K562 (cell line): ENCODE data around the gene FAM120C. TPM values are rescaled to one million over a fixed set of nuclear protein-coding genes. Genes with fewer than 3 reads are reported as not detected.

Experiments
- ATAC-seq: fragments of 200-7000 bp; cut with Tn5 transposase; 3 replicates; pipeline ENCODE4 v1.9.1; 2020; ENCODE audit warnings: moderate library complexity
- BruUV-seq: library from RNA; stranded (reverse); fragments of 400-500 nt; replicated peaks from 2 replicates; lab custom pipeline; 2021; lab: Mats Ljungman, UMichigan
- CTCF ChIA-PET: fragments of 300-600 bp; formaldehyde crosslinking; extraction: SDS; loops from one replicate; lab custom pipeline; 2021; ENCODE audit warnings: low intra/inter-chr PET ratio; lab: Yijun Ruan, JAX
- POLR2A ChIA-PET: fragments of 300-600, 350-650 bp; sonication (Branson Sonifier 250); formaldehyde crosslinking; extraction: SDS; loops from one replicate; lab custom pipeline; 2021; ENCODE audit warnings: antibody characterized with exemption, inconsistent platforms; lab: Yijun Ruan, JAX
- DNase-seq, 4 experiments: peaks; one replicate each; pipeline versions ENCODE4 v3.0.0 to v3.0.0-alpha.2; 2011 to 2018; ENCODE audit warnings: low spot score in 3 of 4, mixed read lengths in 3 of 4; ENCODE audit errors: extremely low read depth in 1 of 4
- FAIRE-seq: peaks from 2 replicates; lab custom pipeline; 2011; peaks lifted over from hg19 to GRCh38; lab: Jason Lieb, UNC
- H2AFZ ChIP-seq: 2 replicates; pipeline ENCODE4 v1.6.0; 2011; ENCODE audit warnings: low read depth, low read length, control low read depth, inconsistent platforms
- H3K27ac ChIP-seq: fragments of 200-600 bp; 3 replicates; pipeline ENCODE4 v1.8.0; 2011; ENCODE audit warnings: low read depth, mild to moderate bottlenecking, control low read depth, inconsistent platforms, low read length, moderate library complexity, mixed read lengths; ENCODE audit errors: extremely low read depth
- H3K27me3 ChIP-seq, 2 experiments: fragments of 300-600 bp in 1 of 2; 2 replicates in 1 of 2; 3 replicates in 1 of 2; pipeline versions ENCODE4 v1.6.0 to v1.8.0; 2011; ENCODE audit warnings: inconsistent platforms in 2 of 2, low read length in 2 of 2, mild to moderate bottlenecking in 1 of 2, mixed read lengths in 1 of 2, moderate library complexity in 1 of 2; ENCODE audit not compliant: control insufficient read depth in 2 of 2, insufficient read depth in 2 of 2
- H3K36me3 ChIP-seq: fragments of 300-600 bp; 3 replicates; pipeline ENCODE4 v1.8.0; 2011; ENCODE audit warnings: mild to moderate bottlenecking, low read length, inconsistent platforms; ENCODE audit not compliant: control insufficient read depth, insufficient read depth
- H3K4me1 ChIP-seq, 2 experiments: fragments of 200-600 bp in 1 of 2; replicated peaks in 1 of 2; 2 replicates in 1 of 2; 3 replicates in 1 of 2; pipeline versions ENCODE4 v1.5.1 to v1.8.0; 2011; ENCODE audit warnings: inconsistent platforms in 2 of 2, low read length in 2 of 2, mild to moderate bottlenecking in 1 of 2, mixed read lengths in 1 of 2, moderate library complexity in 1 of 2; ENCODE audit not compliant: control insufficient read depth in 2 of 2, insufficient read depth in 2 of 2
- H3K4me2 ChIP-seq: 2 replicates; pipeline ENCODE4 v1.6.1; 2011; ENCODE audit warnings: low read length, control low read depth, inconsistent platforms, mixed read lengths; ENCODE audit not compliant: insufficient read depth
- H3K4me3 ChIP-seq: fragments of 200-600 bp; sonication (generic), shearing (Covaris generic); 2 replicates; pipeline ENCODE4 v1.5.1; 2016; ENCODE audit warnings: control low read depth, inconsistent platforms
- H3K79me2 ChIP-seq: fragments of 200-600 bp; 3 replicates; pipeline ENCODE4 v1.8.0; 2011; ENCODE audit warnings: low read length, inconsistent platforms; ENCODE audit not compliant: control insufficient read depth, insufficient read depth
- H3K9ac ChIP-seq, 2 experiments: 2 replicates each; pipeline versions ENCODE4 v1.6.0 to v1.6.1; 2011; ENCODE audit warnings: low read depth in 2 of 2, low read length in 2 of 2, control low read depth in 1 of 2, inconsistent platforms in 1 of 2, mild to moderate bottlenecking in 1 of 2, mixed read lengths in 1 of 2; ENCODE audit not compliant: insufficient read depth in 1 of 2
- H3K9me1 ChIP-seq: one replicate; pipeline ENCODE4 v1.6.0; 2011; ENCODE audit warnings: inconsistent platforms, mild to moderate bottlenecking, low read length, moderate library complexity; ENCODE audit not compliant: control insufficient read depth, insufficient read depth
- H3K9me3 ChIP-seq: replicated peaks from 2 replicates; pipeline ENCODE4 v1.5.1; 2011; ENCODE audit warnings: low read depth, low read length, inconsistent platforms; ENCODE audit not compliant: control insufficient read depth, insufficient read depth
- H4K20me1 ChIP-seq: replicated peaks from 2 replicates; pipeline ENCODE4 v1.6.1; 2011; ENCODE audit warnings: low read length, inconsistent platforms, mixed read lengths; ENCODE audit not compliant: control insufficient read depth, insufficient read depth
- BCL6 ChIP-seq: fragments of 250-450 bp; sonication (Bioruptor Pico); IDR thresholded peaks from 2 replicates; pipeline ENCODE4 v1.4.0; 2020
- BCLAF1 ChIP-seq, 2 experiments: fragments of 450-650 bp in 1 of 2; IDR thresholded peaks; 2 replicates each; pipeline ENCODE4 v1.6.1; 2011 to 2017; ENCODE audit warnings: low read depth in 2 of 2, antibody characterized with exemption in 1 of 2, borderline replicate concordance in 1 of 2, low read length in 1 of 2, mild to moderate bottlenecking in 1 of 2, mixed read lengths in 1 of 2; ENCODE audit not compliant: control insufficient read depth in 1 of 2
- ELF4 ChIP-seq: fragments of 450-650 bp; formaldehyde crosslinking; IDR thresholded peaks from 2 replicates; pipeline ENCODE4 v1.4.0; 2022; ENCODE audit warnings: missing genetic modification characterization
- HDAC2 ChIP-seq: fragments of 450-650 bp; IDR thresholded peaks from 2 replicates; pipeline ENCODE4 v1.6.1; 2016; ENCODE audit warnings: mild to moderate bottlenecking
- LARP7 ChIP-seq: fragments of 450-650 bp; IDR thresholded peaks from 2 replicates; pipeline ENCODE4 v1.6.1; 2016
- RNF219 ChIP-seq: fragments of 250-450 bp; sonication (Bioruptor Pico); IDR thresholded peaks from 2 replicates; pipeline ENCODE4 v1.5.0; 2022; ENCODE audit warnings: mild to moderate bottlenecking
- SRSF7 ChIP-seq: fragments of 200-400 bp; formaldehyde crosslinking; optimal IDR thresholded peaks from 2 replicates; pipeline ENCODE3; 2017; ENCODE audit warnings: mild to moderate bottlenecking, low read depth, low read length
- TRIM24 ChIP-seq, 2 experiments: fragments of 450-650 bp; IDR thresholded peaks; 2 replicates each; pipeline ENCODE4 v1.6.1; 2016
- XRCC5 ChIP-seq: fragments of 200-400 bp; formaldehyde crosslinking; IDR thresholded peaks from 2 replicates; pipeline ENCODE4 v1.6.1; 2017; ENCODE audit warnings: low read depth, mild to moderate bottlenecking, low read length
- ZFPM2 ChIP-seq: fragments of 250-450 bp; sonication (Bioruptor Pico); IDR thresholded peaks from 2 replicates; pipeline ENCODE4 v1.5.1; 2022; ENCODE audit warnings: mild to moderate bottlenecking
- ZKSCAN3 ChIP-seq: fragments of 250-450 bp; sonication (Bioruptor Pico); IDR thresholded peaks from 2 replicates; pipeline ENCODE4 v1.4.0; 2020
- ZNF146 ChIP-seq: IDR thresholded peaks from one replicate; pipeline ENCODE4 v1.6.1; 2018; ENCODE audit warnings: missing compliant biosample characterization; ENCODE audit not compliant: unreplicated experiment
- ZNF76 ChIP-seq: fragments of 250-450 bp; sonication (Bioruptor Pico); IDR thresholded peaks from 2 replicates; pipeline ENCODE4 v1.4.0; 2020; ENCODE audit warnings: mild to moderate bottlenecking, moderate library complexity, borderline replicate concordance
- WGBS: fragments of 100-300 bp; shearing (Covaris generic); methylation state at CpG from one replicate; pipeline ENCODE4 v1.1.6; 2016; ENCODE audit warnings: low coverage, mixed read lengths; ENCODE audit not compliant: insufficient coverage; ENCODE audit errors: missing lambda C conversion rate; 5-methylcytosine and 5-hydroxymethylcytosine counted together
- in situ Hi-C: fragments of 300-500 bp; cut with MboI; formaldehyde crosslinking; loops from 4 replicates; pipeline ENCODE4 v1.15.0; 2018; ENCODE audit warnings: inconsistent platforms, mixed read lengths
- intact Hi-C: fragments of 100-400 bp; cut with micrococcal nuclease; formaldehyde crosslinking; loops from 2 replicates; pipeline ENCODE4 v1.14.2; 2022
- polyA plus RNA-seq, 8 experiments: library from polyadenylated mRNA; depleted of rRNA in 4 of 8; stranded (reverse) in 5 of 8; unstranded in 3 of 8; fragments of >200 nt; fragmentation: Nextera tagmentation in 2 of 8; fragmentation: Illumina TruSeq in 1 of 8; extraction: Ambion mirVana in 2 of 8; extraction: Trizol in 1 of 8; gene quantifications; 2 replicates each; pipeline versions ENCODE4 v1.2.1 to v1.2.3, GENCODE V29; 2011 to 2014; ENCODE audit warnings: inconsistent platforms in 1 of 8, missing spikeins in 1 of 8
- total RNA-seq, 7 experiments: library from RNA; depleted of rRNA in 6 of 7; stranded (reverse); fragments of >200 nt in 6 of 7; fragmentation: Illumina TruSeq in 2 of 7; extraction: Trizol in 2 of 7; gene quantifications; 2 replicates each; pipeline versions ENCODE4 v1.2.1 to v1.2.3, GENCODE V29; 2011 to 2021; ENCODE audit warnings: low replicate concordance in 1 of 7

The FAM120C gene
- total and polyA plus RNA-seq, 9 of the 15 experiments (the other 6 are each of a cell fraction or from before 2014, with no cell fraction given), result 0.21 to 6.7 (median 2.1) TPM

GRCh38 chrX:54067766-54068165 lies 115.3 kb downstream of the FAM120C start:
- no peak overlapping the region for H3K4me3 ChIP-seq
- 5% methylated on average over 2 of the region's 2 CpGs for WGBS
- H3K4me2 ChIP-seq, result no peak overlapping the region
- no peaks in the 10 kb centered on the region for H3K4me1 ChIP-seq
- H3K9ac ChIP-seq, result no peak overlapping the region
- intact Hi-C loops, result no loop called here
- H3K36me3 ChIP-seq, result no peaks in the 10 kb centered on the region
- peaks cover 0 to 5% of the 10 kb centered on the region in 2 experiments; a peak in 1 of 5 replicates for H3K27me3 ChIP-seq
- BruUV-seq, result no TSS peak
- DNase-seq (no peak), FAIRE-seq (no peak)
- H3K79me2 ChIP-seq, result no peaks in the 10 kb centered on the region
- no peak for TF ChIP-seq XRCC5
- TF ChIP-seq TRIM24 (IDR thresholded peaks at IDR 0.05), result no peak
- TF ChIP-seq HDAC2, result no peak
- TF ChIP-seq ELF4 (CRISPR knock-in tag), result no peak
- no peak for TF ChIP-seq SRSF7
- no peak for TF ChIP-seq ZNF146 (CRISPR knock-in tag)
- TF ChIP-seq, all 486 proteins: peak for 0
- Histone ChIP-seq H2AFZ (no peak overlapping the region), H3K27ac (no peak overlapping the region), H4K20me1 (no peaks in the 10 kb centered on the region), H3K9me1 (no peaks in the 10 kb centered on the region), H3K9me3 (no peaks in the 10 kb centered on the region)
- in situ Hi-C loops, result no loop called here
- no peak for ATAC-seq
- ChIA-PET POLR2A (no interaction called here), CTCF (no interaction called here)

GRCh38 chrX:54066841-54067240 lies 116.2 kb downstream of the FAM120C start:
- ChIA-PET CTCF (no interaction called here), POLR2A (interaction anchor here (0.5 kb wide), 1 partner anchor 20 kb away, joined by 3 read pairs; no protein-coding TSS in a partner anchor)
- no TSS peak for BruUV-seq
- Histone ChIP-seq H3K9me3 (no peaks in the 10 kb centered on the region), H3K4me1 (no peaks in the 10 kb centered on the region), H3K9ac (no peak overlapping the region), H3K27ac (no peak overlapping the region), H3K79me2 (no peaks in the 10 kb centered on the region), H3K4me3 (no peak overlapping the region), H2AFZ (no peak overlapping the region), H3K4me2 (no peak overlapping the region), H3K27me3 (peaks cover 0 to 5% of the 10 kb centered on the region in 2 experiments; a peak in 1 of 5 replicates), H3K36me3 (no peaks in the 10 kb centered on the region), H3K9me1 (no peaks in the 10 kb centered on the region), H4K20me1 (no peaks in the 10 kb centered on the region)
- in situ Hi-C loops (no loop called here), intact Hi-C loops (no loop called here)
- DNase-seq, result no peak
- no peak for TF ChIP-seq ZKSCAN3 (CRISPR knock-in tag)
- TF ChIP-seq RNF219 (CRISPR knock-in tag), result no peak
- TF ChIP-seq ZNF76, result no peak
- no peak for TF ChIP-seq BCL6
- no peak for TF ChIP-seq ZFPM2 (CRISPR knock-in tag)
- no peak for TF ChIP-seq LARP7
- no peak for TF ChIP-seq BCLAF1 (IDR thresholded peaks at IDR 0.05; ENCODE audit: borderline replicate concordance in 1 of 2, control insufficient read depth in 1 of 2, low read depth in 2 of 2, low read length in 1 of 2)
- FAIRE-seq, result no peak
- ATAC-seq, result no peak
